ENCODE measurements around the gene PRKCB. TPM values are rescaled to one million over a fixed set of nuclear protein-coding genes. Genes with fewer than 3 reads are reported as not detected.

Gene PRKCB
- total RNA-seq, 2 donors from 2014 or later: 4.1 to 4.7 TPM

- ATAC-seq (no peak), DNase-seq (no peak)
- intact Hi-C loops (cut with DNase I): no loop called here
Observed at GRCh38 chr16:23859713-23860269, 24.0 kb downstream of the PRKCB start.

GRCh38 chr16:23861874-23862273 is 26.1 kb downstream of the PRKCB start:
- ATAC-seq (no peak), DNase-seq (no peak)
- intact Hi-C loops (cut with DNase I): no loop called here

DNA sequence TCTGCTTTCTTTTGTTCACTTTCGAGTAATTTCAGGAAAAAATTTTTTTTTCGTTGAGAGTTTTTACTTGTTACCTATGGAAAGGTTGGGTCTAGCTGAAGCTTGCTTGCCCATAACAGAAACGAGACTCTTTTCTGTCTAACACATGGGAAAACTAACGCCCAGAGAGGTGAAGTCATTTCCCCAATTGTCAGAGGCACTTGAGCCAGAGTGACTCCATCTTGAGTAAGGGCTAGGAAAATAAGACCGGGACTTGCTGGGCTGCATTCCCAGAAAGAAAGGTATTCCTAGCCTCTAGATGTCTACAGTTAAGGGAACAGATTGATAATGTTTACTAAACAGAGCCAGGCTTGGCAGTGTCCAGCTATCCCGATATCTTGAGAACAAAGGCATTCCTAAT is 26.8 kb downstream of the PRKCB start:
- intact Hi-C loops (cut with DNase I): no loop called here
- DNase-seq: no peak
- no peak for ATAC-seq

DNA sequence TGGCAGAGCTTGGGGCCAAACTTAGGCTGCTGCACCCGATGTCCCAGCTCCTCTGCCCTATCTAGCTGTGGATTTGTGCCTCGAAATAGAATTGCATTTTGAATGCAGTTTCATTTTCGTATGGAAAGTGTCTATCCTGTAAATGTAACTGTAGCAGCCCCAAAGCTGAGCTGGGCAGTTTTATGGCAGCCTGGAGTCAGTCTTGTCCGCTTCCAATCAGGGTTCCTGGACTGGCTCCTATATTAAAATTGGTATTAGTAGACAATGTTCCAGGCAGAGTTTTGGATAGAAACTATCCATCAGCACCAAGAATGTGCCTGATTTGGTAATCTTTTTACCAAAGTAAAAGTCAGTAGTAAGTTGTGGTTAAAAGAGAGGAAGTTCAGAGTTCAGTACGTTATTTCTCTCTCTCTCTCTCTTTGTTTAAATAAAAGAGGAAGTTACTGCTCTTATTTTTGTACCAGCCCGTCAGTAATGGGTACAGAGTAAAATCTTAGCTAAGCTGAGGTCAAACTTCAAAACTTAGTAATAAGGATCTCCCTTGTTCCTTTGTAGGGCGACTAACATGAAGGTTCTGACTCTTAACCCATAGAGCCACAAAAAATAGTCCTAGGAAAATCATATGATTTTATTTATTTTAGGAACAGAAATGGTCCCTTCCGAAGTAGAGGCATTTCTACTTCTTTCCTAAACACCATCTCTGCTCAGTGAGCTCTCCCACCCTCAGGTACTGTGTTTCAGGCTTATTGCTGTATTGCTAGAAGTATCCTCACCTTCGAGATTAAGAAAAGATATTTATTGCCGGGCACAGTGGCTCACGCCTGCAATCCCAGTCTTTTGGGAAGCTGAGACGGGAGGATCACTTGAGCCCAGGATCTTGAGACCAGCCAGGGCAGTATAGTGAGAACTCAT is 28.0 kb downstream of the PRKCB start:
- DNase-seq (no peak), ATAC-seq (peak; percentile 49 to 55)
- intact Hi-C loops (cut with DNase I): no loop called here

- intact Hi-C loops (cut with DNase I): no loop called here
- DNase-seq: no peak
- ATAC-seq: no peak
Observed at GRCh38 chr16:23865853-23866252, 30.1 kb downstream of the PRKCB start.

DNA sequence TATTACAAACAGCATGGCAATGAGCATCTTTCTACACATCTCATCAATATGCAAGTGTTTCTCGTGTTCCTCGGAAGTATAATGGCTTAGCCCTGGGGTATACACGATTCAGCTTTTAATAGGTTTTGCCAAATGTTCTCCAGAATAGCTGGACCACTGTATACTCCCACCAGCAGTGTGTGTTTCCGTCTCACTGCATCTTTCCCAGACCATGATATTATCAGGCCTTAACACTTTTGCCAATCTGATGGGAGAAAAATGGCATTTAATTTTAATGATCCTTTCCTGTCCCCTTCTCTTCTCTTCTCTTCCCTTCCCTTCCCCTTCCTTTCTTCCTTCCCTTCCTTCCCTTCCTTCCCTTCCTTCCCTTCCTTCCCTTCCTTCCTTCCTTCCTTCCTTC is 30.8 kb downstream of the PRKCB start:
- ATAC-seq (no peak), DNase-seq (no peak)
- intact Hi-C loops (cut with DNase I): no loop called here

- ATAC-seq (no peak), DNase-seq (no peak)
- intact Hi-C loops (cut with DNase I): no loop called here
Observed at GRCh38 chr16:23867566-23867965, 31.8 kb downstream of the PRKCB start.

- ATAC-seq: no peak
- intact Hi-C loops (cut with DNase I): no loop called here
Observed at GRCh38 chr16:23868136-23868535, 32.4 kb downstream of the PRKCB start.

GRCh38 chr16:23869052-23869451 is 33.3 kb downstream of the PRKCB start:
- ATAC-seq (no peak), DNase-seq (no peak)
- intact Hi-C loops (cut with DNase I): no loop called here

More at GRCh38 chr16:23868136-23868535, 32.4 kb downstream of the PRKCB start:
- no peak for DNase-seq

DNA sequence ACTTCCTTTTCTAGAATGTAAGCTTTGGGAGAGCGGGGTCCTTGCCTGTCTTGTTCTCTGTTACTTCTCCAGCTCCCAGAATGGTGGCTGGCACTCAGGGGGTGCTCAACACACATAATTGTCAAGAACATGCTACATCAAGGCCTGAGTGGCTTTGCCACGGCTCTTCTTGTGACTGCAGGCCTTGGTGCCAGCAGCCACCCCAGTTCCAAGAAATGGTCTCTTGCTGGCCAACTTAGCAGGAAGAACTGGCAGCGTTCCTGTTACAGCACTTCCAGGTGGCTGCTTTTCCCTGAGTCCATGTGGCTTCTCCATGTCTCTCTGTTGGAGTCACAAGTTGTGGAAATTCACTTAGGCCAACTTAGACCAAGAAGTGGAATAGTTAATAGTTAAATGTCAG is 36.1 kb downstream of the PRKCB start:
- no peak for DNase-seq
- intact Hi-C loops (cut with DNase I): no loop called here
- ATAC-seq: no peak

GRCh38 chr16:23874613-23875294 is 39.0 kb downstream of the PRKCB start:
- ATAC-seq: peak in 1 of 2 donors; percentile 71
- no peak for DNase-seq

GRCh38 chr16:23876256-23876896 is 40.6 kb downstream of the PRKCB start:
- intact Hi-C loops (cut with DNase I): no loop called here
- ATAC-seq: no peak

More at GRCh38 chr16:23874613-23875294, 39.0 kb downstream of the PRKCB start:
- intact Hi-C loops (cut with DNase I): no loop called here

GRCh38 chr16:23877107-23878070 is 41.6 kb downstream of the PRKCB start:
- ATAC-seq (no peak), DNase-seq (no peak)
- intact Hi-C loops (cut with DNase I): no loop called here

More at GRCh38 chr16:23876256-23876896, 40.6 kb downstream of the PRKCB start:
- no peak for DNase-seq

DNA sequence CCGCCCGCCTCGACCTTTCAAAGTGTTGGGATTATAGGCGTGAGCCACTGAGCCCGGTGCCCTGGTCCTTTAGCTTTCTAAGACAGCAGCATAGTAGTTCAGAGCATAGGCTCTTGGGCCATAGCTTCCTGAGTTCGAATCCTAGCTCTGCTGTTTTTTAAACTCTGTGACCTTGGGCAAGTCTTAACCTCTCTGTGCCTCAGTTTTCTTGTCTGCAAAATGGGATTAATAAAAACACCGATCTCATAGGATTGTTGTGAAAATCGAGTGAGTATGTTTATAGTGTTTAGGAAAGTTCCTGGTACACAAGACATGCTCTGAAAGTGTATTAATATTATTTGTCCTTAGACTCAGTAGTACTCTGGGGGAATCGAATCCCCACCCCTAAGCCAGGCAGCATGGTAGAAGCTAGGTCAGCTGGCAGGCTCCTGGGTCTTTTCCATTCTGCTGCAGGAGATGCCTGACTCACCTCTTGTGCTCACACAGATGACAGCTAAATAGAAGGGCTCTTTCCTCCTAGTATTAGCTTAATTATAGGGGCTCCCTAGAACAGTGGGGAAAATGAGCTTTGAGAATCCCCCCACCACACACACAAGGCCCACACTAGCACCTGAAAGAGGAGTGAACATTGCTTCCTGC is 44.1 kb downstream of the PRKCB start:
- intact Hi-C loops (cut with DNase I): no loop called here
- DNase-seq (no peak), ATAC-seq (no peak)

- intact Hi-C loops (cut with DNase I): no loop called here
- DNase-seq (no peak), ATAC-seq (no peak)
Observed at GRCh38 chr16:23889189-23889588, 53.4 kb downstream of the PRKCB start.

- intact Hi-C loops (cut with DNase I): no loop called here
- DNase-seq: no peak
- no peak for ATAC-seq
Observed at GRCh38 chr16:23893986-23894385, 58.2 kb downstream of the PRKCB start.

DNA sequence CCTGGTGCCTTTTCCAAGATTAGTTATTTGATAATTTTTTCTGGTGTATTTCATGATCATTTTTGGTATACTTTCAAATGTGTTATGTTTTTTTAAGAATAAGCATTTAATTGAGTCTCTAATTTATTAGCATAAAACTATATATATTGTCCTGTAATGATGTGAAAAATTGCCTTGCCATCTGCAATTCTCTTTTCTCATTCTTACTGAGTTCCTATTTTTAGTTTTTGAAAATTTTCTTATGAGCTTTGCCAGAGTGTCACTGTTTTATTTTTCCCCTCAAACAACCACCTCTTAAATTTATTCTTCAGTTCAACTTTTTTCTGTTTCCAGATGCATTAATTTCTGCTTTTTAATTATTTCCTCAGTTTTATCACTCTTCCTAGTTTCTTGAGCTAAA is 59.3 kb downstream of the PRKCB start:
- intact Hi-C loops (cut with DNase I): no loop called here
- DNase-seq (no peak), ATAC-seq (no peak)
